ENCODE data around the gene RNF115.
"Not testable (repeated sequence)": the region's sequence is repeated elsewhere in the genome, so short reads cannot be mapped to it uniquely, and the experiment has no call there.

RNF115 gene

GRCh38 chr1:145768004-145768403, 55.9 kb downstream of the RNF115 start:
- H3K9me3 ChIP-seq (ENCODE audit: insufficient read depth, low read depth, low read length); H3K4me1 ChIP-seq (ENCODE audit: insufficient read depth, low read length); H3K4me3 ChIP-seq (ENCODE audit: low read length); H3K9ac ChIP-seq (ENCODE audit: low read depth, low read length); H3K27me3 ChIP-seq (ENCODE audit: insufficient read depth, low read length); H3K27ac ChIP-seq (ENCODE audit: low read length): not testable (repeated sequence)
- H3K36me3 ChIP-seq (ENCODE audit: insufficient read depth, low read depth, low read length): peaks cover 12% of the 10 kb centered on the region

GRCh38 chr1:145766926-145767325, 57.0 kb downstream of the RNF115 start:
- not testable (repeated sequence) for H3K4me1 ChIP-seq (ENCODE audit: insufficient read depth, low read length); H3K27me3 ChIP-seq (ENCODE audit: insufficient read depth, low read length); H3K9ac ChIP-seq (ENCODE audit: low read depth, low read length); H3K9me3 ChIP-seq (ENCODE audit: insufficient read depth, low read depth, low read length); H3K27ac ChIP-seq (ENCODE audit: low read length); H3K4me3 ChIP-seq (ENCODE audit: low read length)
- H3K36me3 ChIP-seq (ENCODE audit: insufficient read depth, low read depth, low read length): peaks cover 15% of the 10 kb centered on the region

GRCh38 chr1:145765585-145766360, 58.1 kb downstream of the RNF115 start:
- not testable (repeated sequence) for H3K4me3 ChIP-seq (ENCODE audit: low read length); H3K9ac ChIP-seq (ENCODE audit: low read depth, low read length); H3K36me3 ChIP-seq (ENCODE audit: insufficient read depth, low read depth, low read length); H3K27me3 ChIP-seq (ENCODE audit: insufficient read depth, low read length); H3K27ac ChIP-seq (ENCODE audit: low read length); H3K4me1 ChIP-seq (ENCODE audit: insufficient read depth, low read length)
- H3K9me3 ChIP-seq (ENCODE audit: insufficient read depth, low read depth, low read length): peaks cover 16% of the 10 kb centered on the region

GRCh38 chr1:145765127-145765526, 58.8 kb downstream of the RNF115 start:
- not testable (repeated sequence) for H3K27me3 ChIP-seq (ENCODE audit: insufficient read depth, low read length); H3K27ac ChIP-seq (ENCODE audit: low read length); H3K36me3 ChIP-seq (ENCODE audit: insufficient read depth, low read depth, low read length); H3K4me1 ChIP-seq (ENCODE audit: insufficient read depth, low read length); H3K4me3 ChIP-seq (ENCODE audit: low read length); H3K9ac ChIP-seq (ENCODE audit: low read depth, low read length)
- H3K9me3 ChIP-seq (ENCODE audit: insufficient read depth, low read depth, low read length): peaks cover 20% of the 10 kb centered on the region

- H3K4me3 ChIP-seq (ENCODE audit: low read length); H3K9ac ChIP-seq (ENCODE audit: low read depth, low read length); H3K4me1 ChIP-seq (ENCODE audit: insufficient read depth, low read length); H3K27me3 ChIP-seq (ENCODE audit: insufficient read depth, low read length); H3K36me3 ChIP-seq (ENCODE audit: insufficient read depth, low read depth, low read length); H3K27ac ChIP-seq (ENCODE audit: low read length): not testable (repeated sequence)
- H3K9me3 ChIP-seq (ENCODE audit: insufficient read depth, low read depth, low read length): peaks cover 22% of the 10 kb centered on the region
Measured at GRCh38 chr1:145764231-145764940, 59.5 kb downstream of the RNF115 start.

GRCh38 chr1:145762001-145762400, 61.9 kb downstream of the RNF115 start:
- not testable (repeated sequence) for H3K27ac ChIP-seq (ENCODE audit: low read length); H3K9ac ChIP-seq (ENCODE audit: low read depth, low read length); H3K4me3 ChIP-seq (ENCODE audit: low read length); H3K27me3 ChIP-seq (ENCODE audit: insufficient read depth, low read length); H3K4me1 ChIP-seq (ENCODE audit: insufficient read depth, low read length)
- peaks cover 22% of the 10 kb centered on the region for H3K9me3 ChIP-seq (ENCODE audit: insufficient read depth, low read depth, low read length)
- H3K36me3 ChIP-seq (ENCODE audit: insufficient read depth, low read depth, low read length): peaks cover 20% of the 10 kb centered on the region

GRCh38 chr1:145761498-145761897, 62.4 kb downstream of the RNF115 start:
- H3K4me1 ChIP-seq (ENCODE audit: insufficient read depth, low read length); H3K4me3 ChIP-seq (ENCODE audit: low read length): not testable (repeated sequence)

GRCh38 chr1:145760395-145760949, 63.4 kb downstream of the RNF115 start:
- H3K27me3 ChIP-seq (ENCODE audit: insufficient read depth, low read length); H3K9ac ChIP-seq (ENCODE audit: low read depth, low read length); H3K4me3 ChIP-seq (ENCODE audit: low read length); H3K27ac ChIP-seq (ENCODE audit: low read length); H3K4me1 ChIP-seq (ENCODE audit: insufficient read depth, low read length): not testable (repeated sequence)
- Histone ChIP-seq H3K36me3 (ENCODE audit: insufficient read depth, low read depth, low read length) (peaks cover 20% of the 10 kb centered on the region), H3K9me3 (ENCODE audit: insufficient read depth, low read depth, low read length) (peaks cover 19% of the 10 kb centered on the region)

More at GRCh38 chr1:145761498-145761897, 62.4 kb downstream of the RNF115 start:
- peaks cover 22% of the 10 kb centered on the region for H3K9me3 ChIP-seq (ENCODE audit: insufficient read depth, low read depth, low read length)
- not testable (repeated sequence) for H3K27ac ChIP-seq (ENCODE audit: low read length); H3K9ac ChIP-seq (ENCODE audit: low read depth, low read length); H3K27me3 ChIP-seq (ENCODE audit: insufficient read depth, low read length)
- peaks cover 20% of the 10 kb centered on the region for H3K36me3 ChIP-seq (ENCODE audit: insufficient read depth, low read depth, low read length)

GRCh38 chr1:145759721-145760120, 64.2 kb downstream of the RNF115 start:
- Histone ChIP-seq H3K36me3 (ENCODE audit: insufficient read depth, low read depth, low read length) (peaks cover 20% of the 10 kb centered on the region), H3K27me3 (ENCODE audit: insufficient read depth, low read length) (no peaks in the 10 kb centered on the region), H3K27ac (ENCODE audit: low read length) (no peak overlapping the region), H3K9ac (ENCODE audit: low read depth, low read length) (no peak overlapping the region), H3K9me3 (ENCODE audit: insufficient read depth, low read depth, low read length) (peaks cover 19% of the 10 kb centered on the region), H3K4me1 (ENCODE audit: insufficient read depth, low read length) (no peaks in the 10 kb centered on the region), H3K4me3 (ENCODE audit: low read length) (no peak overlapping the region)

- peaks cover 19% of the 10 kb centered on the region for H3K9me3 ChIP-seq (ENCODE audit: insufficient read depth, low read depth, low read length)
- peaks cover 20% of the 10 kb centered on the region for H3K36me3 ChIP-seq (ENCODE audit: insufficient read depth, low read depth, low read length)
- H3K4me3 ChIP-seq (ENCODE audit: low read length): no peak overlapping the region
- no peak overlapping the region for H3K27ac ChIP-seq (ENCODE audit: low read length)
- no peaks in the 10 kb centered on the region for H3K4me1 ChIP-seq (ENCODE audit: insufficient read depth, low read length)
- H3K9ac ChIP-seq (ENCODE audit: low read depth, low read length): no peak overlapping the region
- no peaks in the 10 kb centered on the region for H3K27me3 ChIP-seq (ENCODE audit: insufficient read depth, low read length)
Measured at GRCh38 chr1:145758575-145758974, 65.3 kb downstream of the RNF115 start.

- no peak overlapping the region for H3K27ac ChIP-seq (ENCODE audit: low read length)
- no peak overlapping the region for H3K4me3 ChIP-seq (ENCODE audit: low read length)
- peaks cover 19% of the 10 kb centered on the region for H3K9me3 ChIP-seq (ENCODE audit: insufficient read depth, low read depth, low read length)
- peaks cover 20% of the 10 kb centered on the region for H3K36me3 ChIP-seq (ENCODE audit: insufficient read depth, low read depth, low read length)
- no peaks in the 10 kb centered on the region for H3K27me3 ChIP-seq (ENCODE audit: insufficient read depth, low read length)
- H3K9ac ChIP-seq (ENCODE audit: low read depth, low read length): no peak overlapping the region
- no peaks in the 10 kb centered on the region for H3K4me1 ChIP-seq (ENCODE audit: insufficient read depth, low read length)
Measured at GRCh38 chr1:145758116-145758515, 65.8 kb downstream of the RNF115 start.

GRCh38 chr1:145757420-145757819, 66.5 kb downstream of the RNF115 start:
- H3K9ac ChIP-seq (ENCODE audit: low read depth, low read length): no peak overlapping the region
- H3K9me3 ChIP-seq (ENCODE audit: insufficient read depth, low read depth, low read length): peaks cover 19% of the 10 kb centered on the region
- H3K4me3 ChIP-seq (ENCODE audit: low read length): no peak overlapping the region
- H3K27ac ChIP-seq (ENCODE audit: low read length): no peak overlapping the region
- no peaks in the 10 kb centered on the region for H3K4me1 ChIP-seq (ENCODE audit: insufficient read depth, low read length)
- H3K36me3 ChIP-seq (ENCODE audit: insufficient read depth, low read depth, low read length): peaks cover 20% of the 10 kb centered on the region
- no peaks in the 10 kb centered on the region for H3K27me3 ChIP-seq (ENCODE audit: insufficient read depth, low read length)

Measured in iPS-20b (cell line).